HepG2 (cell line): ENCODE results near the gene PHF13. TPM values are rescaled to one million over a fixed set of nuclear protein-coding genes. Genes with fewer than 3 reads are reported as not detected.
A peak's percentile ranks its signal among the peaks of the same experiment; 100 is the strongest.

Experiments used
- ATAC-seq: fragments of 200-7000 bp; cut with Tn5 transposase; 3 replicates; pipeline ENCODE4 v1.9.1; 2020; ENCODE audit warnings: mild to moderate bottlenecking, moderate library complexity
- BruUV-seq: library from RNA; stranded (reverse); fragments of 400-500 nt; replicated peaks from 2 replicates; lab custom pipeline; 2021; lab: Mats Ljungman, UMichigan
- CTCF ChIA-PET: fragments of 300-600 bp; formaldehyde crosslinking; extraction: SDS; loops from one replicate; lab custom pipeline; 2021; ENCODE audit warnings: low total read pairs, inconsistent platforms, low intra/inter-chr PET ratio; lab: Yijun Ruan, JAX
- POLR2A ChIA-PET: fragments of 350-600 bp; sonication (Branson Sonifier 250); formaldehyde crosslinking; loops from one replicate; lab custom pipeline; 2020; ENCODE audit warnings: antibody characterized with exemption, inconsistent platforms; lab: Yijun Ruan, JAX
- DNase-seq: peaks from one replicate; pipeline ENCODE4 v3.0.0-alpha.2; 2015; ENCODE audit warnings: low spot score
- FAIRE-seq: peaks from 3 replicates; lab custom pipeline; 2011; peaks lifted over from hg19 to GRCh38; lab: Jason Lieb, UNC
- H2AFZ ChIP-seq: one replicate; pipeline ENCODE4 v1.6.1; 2011; ENCODE audit warnings: low read length, inconsistent platforms
- H3K27ac ChIP-seq: fragments of 300-600 bp; 3 replicates; pipeline ENCODE4 v1.8.0; 2011; ENCODE audit warnings: mixed run types, mild to moderate bottlenecking, mixed read lengths, low read length, inconsistent platforms; ENCODE audit not compliant: insufficient read depth; ENCODE audit errors: extremely low read length
- H3K27me3 ChIP-seq, 2 experiments: fragments of 200-600 bp in 1 of 2; 2 replicates in 1 of 2; 3 replicates in 1 of 2; pipeline versions ENCODE4 v1.6.0 to v1.8.0; 2011; ENCODE audit warnings: low read length in 2 of 2, mild to moderate bottlenecking in 2 of 2, moderate library complexity in 2 of 2, inconsistent platforms in 1 of 2; ENCODE audit not compliant: insufficient read depth in 2 of 2, control insufficient read depth in 1 of 2
- H3K36me3 ChIP-seq, 2 experiments: fragments of 200-600 bp in 1 of 2; replicated peaks in 1 of 2; 2 replicates in 1 of 2; 3 replicates in 1 of 2; pipeline versions ENCODE4 v1.5.1 to v1.8.0; 2011; ENCODE audit warnings: low read length in 2 of 2, inconsistent platforms in 1 of 2; ENCODE audit not compliant: insufficient read depth in 2 of 2, control insufficient read depth in 1 of 2
- H3K4me1 ChIP-seq: 2 replicates; pipeline ENCODE4 v1.5.1; 2012; ENCODE audit warnings: low read length, inconsistent platforms; ENCODE audit not compliant: insufficient read depth
- H3K4me2 ChIP-seq: 2 replicates; pipeline ENCODE4 v1.6.0; 2011; ENCODE audit warnings: low read depth, low read length, inconsistent platforms
- H3K4me3 ChIP-seq, 3 experiments: fragments of 200-600 bp in 1 of 3; sonication (generic), shearing (Covaris generic) in 1 of 3; replicated peaks in 1 of 3; 2 replicates each; pipeline ENCODE4 v1.5.1; 2011 to 2016; ENCODE audit warnings: low read length in 3 of 3, inconsistent platforms in 2 of 3, low read depth in 2 of 3, mild to moderate bottlenecking in 2 of 3, control low read depth in 1 of 3, mixed read lengths in 1 of 3; ENCODE audit not compliant: insufficient read depth in 1 of 3
- H3K79me2 ChIP-seq: one replicate; pipeline ENCODE4 v1.6.1; 2011; ENCODE audit warnings: low read length, inconsistent platforms; ENCODE audit not compliant: insufficient read depth
- H3K9ac ChIP-seq: 2 replicates; pipeline ENCODE4 v1.6.0; 2011; ENCODE audit warnings: mild to moderate bottlenecking, low read depth, low read length, inconsistent platforms; ENCODE audit not compliant: insufficient read depth
- H3K9me3 ChIP-seq: 2 replicates; pipeline ENCODE4 v1.5.1; 2012; ENCODE audit warnings: mild to moderate bottlenecking, low read length
- H4K20me1 ChIP-seq: 2 replicates; pipeline ENCODE4 v1.6.0; 2011; ENCODE audit warnings: inconsistent platforms, mild to moderate bottlenecking, low read length, moderate library complexity; ENCODE audit not compliant: insufficient read depth
- CHD4 ChIP-seq: fragments of 200-600 bp; sonication (generic); IDR thresholded peaks from 2 replicates; pipeline ENCODE4 v1.7.0; 2017; ENCODE audit warnings: mild to moderate bottlenecking, low read length, borderline replicate concordance
- HNRNPLL ChIP-seq: fragments of 200-400 bp; formaldehyde crosslinking; IDR thresholded peaks from 2 replicates; pipeline ENCODE4 v1.6.1; 2017; ENCODE audit warnings: mild to moderate bottlenecking, low read depth, low read length; ENCODE audit not compliant: poor library complexity, severe bottlenecking
- KLF13 ChIP-seq: sonication (generic); formaldehyde crosslinking; IDR thresholded peaks from 2 replicates; pipeline ENCODE4 v1.4.0; 2020; ENCODE audit warnings: mild to moderate bottlenecking, missing genetic modification reagents
- MAX ChIP-seq: IDR thresholded peaks from 2 replicates; pipeline ENCODE4 v1.6.1; 2012; ENCODE audit warnings: inconsistent platforms
- NFE2L1 ChIP-seq: sonication (generic); formaldehyde crosslinking; IDR thresholded peaks from 2 replicates; pipeline ENCODE4 v1.4.0; 2020; ENCODE audit warnings: missing genetic modification reagents, mild to moderate bottlenecking, borderline replicate concordance
- NFYB ChIP-seq: sonication (generic); formaldehyde crosslinking; IDR thresholded peaks from 2 replicates; pipeline ENCODE4 v1.4.0; 2020; ENCODE audit warnings: missing genetic modification reagents
- ZBTB2 ChIP-seq: sonication (generic); formaldehyde crosslinking; IDR thresholded peaks from 2 replicates; pipeline ENCODE4 v1.8.0; 2022; ENCODE audit warnings: low read depth, missing genetic modification reagents
- ZFX ChIP-seq: sonication (generic); formaldehyde crosslinking; IDR thresholded peaks from 2 replicates; pipeline ENCODE4 v1.4.0; 2020; ENCODE audit warnings: mild to moderate bottlenecking, low read depth, missing genetic modification reagents, moderate library complexity
- ZNF33A ChIP-seq: sonication (generic); formaldehyde crosslinking; IDR thresholded peaks from 2 replicates; pipeline ENCODE4 v1.5.1; 2020; ENCODE audit warnings: missing genetic modification reagents, mild to moderate bottlenecking, moderate library complexity, borderline replicate concordance
- ZNF510 ChIP-seq: sonication (generic); formaldehyde crosslinking; IDR thresholded peaks from 2 replicates; pipeline ENCODE4 v1.4.0; 2020; ENCODE audit warnings: low read depth, mild to moderate bottlenecking, missing genetic modification reagents
- WGBS: methylation state at CpG from one replicate; pipeline ENCODE4 v1.1.6; 2017; ENCODE audit warnings: low lambda C conversion rate; 5-methylcytosine and 5-hydroxymethylcytosine counted together
- in situ Hi-C: cut with HindIII; loops from 2 replicates; pipeline ENCODE4 v1.10.0; 2017; ENCODE audit warnings: low pct_unique_long_range_greater_than_20kb; ENCODE audit not compliant: extremely low pct_ligation_motif_present
- intact Hi-C: fragments of 100-400 bp; cut with micrococcal nuclease; formaldehyde crosslinking; loops from one replicate; pipeline ENCODE4 v1.10.0; 2022; ENCODE audit not compliant: unreplicated experiment
- polyA plus RNA-seq, 8 experiments: library from polyadenylated mRNA; depleted of rRNA in 3 of 8; stranded (reverse) in 7 of 8; unstranded in 1 of 8; fragments of >200 nt; fragmentation: Illumina TruSeq in 4 of 8; extraction: Trizol in 4 of 8; gene quantifications; 2 replicates each; pipeline versions ENCODE4 v1.2.1 to v1.2.3, GENCODE V29; 2011 to 2016; ENCODE audit warnings: low read depth in 4 of 8, missing spikeins in 1 of 8, mixed read lengths in 1 of 8; ENCODE audit not compliant: insufficient read depth in 1 of 8
- total RNA-seq, 5 experiments: library from RNA; depleted of rRNA; stranded (reverse); fragments of >200 nt; fragmentation: Illumina TruSeq; extraction: Trizol; gene quantifications; 2 replicates each; pipeline ENCODE4 v1.2.3, GENCODE V29; 2016; ENCODE audit warnings: low read depth in 1 of 5
- TF ChIP-seq, protein P1 (sequence below): sonication (generic); formaldehyde crosslinking; conservative IDR thresholded peaks from 2 replicates; pipeline ENCODE4 v1.4.0; 2020; ENCODE audit warnings: missing genetic modification reagents
- TF ChIP-seq, protein P2 (sequence below): sonication (generic); formaldehyde crosslinking; IDR thresholded peaks from 2 replicates; pipeline ENCODE4 v1.4.0; 2020; ENCODE audit warnings: mild to moderate bottlenecking, missing genetic modification reagents, borderline replicate concordance

Gene PHF13
- total and polyA plus RNA-seq, 2 of the 13 experiments (the other 11 are each of a cell fraction or from before 2014, with no cell fraction given), result 4.7 to 7.4 TPM

- no CpG with 5 or more reads among the region's 117 CpGs for WGBS
- in situ Hi-C loops (no loop called here), intact Hi-C loops (no loop called here)
- ChIA-PET POLR2A (interaction anchor here (5.6 kb wide), 1 partner anchor 13 kb away, joined by 60 read pairs; the partner anchor contains the start of gene KLHL21), CTCF (no interaction called here)
- ATAC-seq, result peak; percentile 23
- FAIRE-seq, result no peak
- peak overlapping the region; percentile 23; the same call in 1 of the 2 replicates for H3K4me2 ChIP-seq
- peaks cover 44% of the 10 kb centered on the region for H3K4me1 ChIP-seq
- H3K9ac ChIP-seq, result peak overlapping the region; percentile 80; the same call in 1 of the 2 replicates
- BruUV-seq, result no TSS peak
- H3K9me3 ChIP-seq, result no peaks in the 10 kb centered on the region
- H2AFZ ChIP-seq, result no peak overlapping the region
- peak overlapping the region; percentile 87 for H3K27ac ChIP-seq
- H3K4me3 ChIP-seq, result peak overlapping the region; percentile 84 to 97 (median 92)
- no peak for DNase-seq
- no peaks in the 10 kb centered on the region; the same call in 1 of the 2 replicates for H4K20me1 ChIP-seq
- H3K36me3 ChIP-seq, result peaks cover 0 to 25% of the 10 kb centered on the region in 2 experiments; a peak in 2 of 5 replicates
- H3K79me2 ChIP-seq, result peaks cover 27% of the 10 kb centered on the region
- no peaks in the 10 kb centered on the region; a peak in 1 of 5 replicates for H3K27me3 ChIP-seq
- TF ChIP-seq, protein P1, sequence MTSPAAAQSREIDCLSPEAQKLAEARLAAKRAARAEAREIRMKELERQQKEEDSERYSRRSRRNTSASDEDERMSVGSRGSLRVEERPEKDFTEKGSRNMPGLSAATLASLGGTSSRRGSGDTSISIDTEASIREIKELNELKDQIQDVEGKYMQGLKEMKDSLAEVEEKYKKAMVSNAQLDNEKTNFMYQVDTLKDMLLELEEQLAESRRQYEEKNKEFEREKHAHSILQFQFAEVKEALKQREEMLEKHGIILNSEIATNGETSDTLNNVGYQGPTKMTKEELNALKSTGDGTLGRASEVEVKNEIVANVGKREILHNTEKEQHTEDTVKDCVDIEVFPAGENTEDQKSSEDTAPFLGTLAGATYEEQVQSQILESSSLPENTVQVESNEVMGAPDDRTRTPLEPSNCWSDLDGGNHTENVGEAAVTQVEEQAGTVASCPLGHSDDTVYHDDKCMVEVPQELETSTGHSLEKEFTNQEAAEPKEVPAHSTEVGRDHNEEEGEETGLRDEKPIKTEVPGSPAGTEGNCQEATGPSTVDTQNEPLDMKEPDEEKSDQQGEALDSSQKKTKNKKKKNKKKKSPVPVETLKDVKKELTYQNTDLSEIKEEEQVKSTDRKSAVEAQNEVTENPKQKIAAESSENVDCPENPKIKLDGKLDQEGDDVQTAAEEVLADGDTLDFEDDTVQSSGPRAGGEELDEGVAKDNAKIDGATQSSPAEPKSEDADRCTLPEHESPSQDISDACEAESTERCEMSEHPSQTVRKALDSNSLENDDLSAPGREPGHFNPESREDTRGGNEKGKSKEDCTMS, result no peak
- peak; percentile 15 for TF ChIP-seq ZFX (CRISPR knock-in tag)
- no peak for TF ChIP-seq ZNF510 (CRISPR knock-in tag)
- 0 out of 2 replicates have a peak, but pooled peaks have one; percentile 13 for TF ChIP-seq MAX
- TF ChIP-seq CHD4, result no peak
- no peak for TF ChIP-seq KLF13 (CRISPR knock-in tag)
- no peak for TF ChIP-seq NFYB (CRISPR knock-in tag)
- TF ChIP-seq ZNF33A (CRISPR knock-in tag), result no peak
- peak; percentile 71 for TF ChIP-seq ZBTB2 (CRISPR knock-in tag)
- TF ChIP-seq, protein P2, sequence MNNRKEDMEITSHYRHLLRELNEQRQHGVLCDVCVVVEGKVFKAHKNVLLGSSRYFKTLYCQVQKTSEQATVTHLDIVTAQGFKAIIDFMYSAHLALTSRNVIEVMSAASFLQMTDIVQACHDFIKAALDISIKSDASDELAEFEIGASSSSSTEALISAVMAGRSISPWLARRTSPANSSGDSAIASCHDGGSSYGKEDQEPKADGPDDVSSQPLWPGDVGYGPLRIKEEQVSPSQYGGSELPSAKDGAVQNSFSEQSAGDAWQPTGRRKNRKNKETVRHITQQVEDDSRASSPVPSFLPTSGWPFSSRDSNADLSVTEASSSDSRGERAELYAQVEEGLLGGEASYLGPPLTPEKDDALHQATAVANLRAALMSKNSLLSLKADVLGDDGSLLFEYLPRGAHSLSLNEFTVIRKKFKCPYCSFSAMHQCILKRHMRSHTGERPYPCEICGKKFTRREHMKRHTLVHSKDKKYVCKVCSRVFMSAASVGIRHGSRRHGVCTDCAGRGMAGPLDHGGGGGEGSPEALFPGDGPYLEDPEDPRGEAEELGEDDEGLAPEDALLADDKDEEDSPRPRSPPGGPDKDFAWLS (CRISPR knock-in tag), result no peak
- TF ChIP-seq HNRNPLL, result no peak
- TF ChIP-seq NFE2L1 (CRISPR knock-in tag), result no peak
Measured at GRCh38 chr1:6614019-6614928, 743 bp downstream of the PHF13 start.
